Endothelial cell of umbilical vein (primary cell): ENCODE results near the gene SRSF1. TPM values are rescaled to one million over a fixed set of nuclear protein-coding genes. Genes with fewer than 3 reads are reported as not detected.

ENCODE experiments used
- BruUV-seq: library from RNA; stranded (reverse); fragments of 400-500 nt; replicated peaks from 2 replicates; lab custom pipeline; 2021; lab: Mats Ljungman, UMichigan
- CTCF ChIA-PET: fragments of 300-600, 350-600 bp; sonication (Branson Sonifier 250); formaldehyde crosslinking; loops from one replicate; lab custom pipeline; 2021; ENCODE audit warnings: antibody characterized with exemption, inconsistent platforms; lab: Charles Lee
- POLR2A ChIA-PET: fragments of 300-600, 350-600 bp; sonication (Branson Sonifier 250); formaldehyde crosslinking; loops from one replicate; lab custom pipeline; 2021; ENCODE audit warnings: antibody characterized with exemption, inconsistent platforms; lab: Charles Lee
- DNase-seq: peaks from one replicate; pipeline ENCODE4 v3.0.0-alpha.2; 2011; ENCODE audit warnings: low read depth, low spot score
- FAIRE-seq: peaks from 2 replicates; lab custom pipeline; 2011; peaks lifted over from hg19 to GRCh38; lab: Jason Lieb, UNC
- H2AFZ ChIP-seq: 2 replicates; pipeline ENCODE4 v1.6.0; 2012; ENCODE audit warnings: low read depth, low read length, control low read depth, inconsistent platforms
- H3K27ac ChIP-seq: 2 replicates; pipeline ENCODE4 v1.5.1; 2011; ENCODE audit warnings: low read depth, mild to moderate bottlenecking, control low read depth, low read length, moderate library complexity; ENCODE audit not compliant: insufficient read depth
- H3K27me3 ChIP-seq, 2 experiments: 2 replicates each; pipeline versions ENCODE4 v1.6.0 to v1.6.1; 2011; ENCODE audit warnings: low read length in 2 of 2, mixed read lengths in 1 of 2; ENCODE audit not compliant: control insufficient read depth in 2 of 2, insufficient read depth in 2 of 2
- H3K36me3 ChIP-seq, 2 experiments: 2 replicates in 1 of 2; 3 replicates in 1 of 2; pipeline ENCODE4 v1.5.1; 2011; ENCODE audit warnings: low read length in 2 of 2, mild to moderate bottlenecking in 1 of 2, moderate library complexity in 1 of 2; ENCODE audit not compliant: control insufficient read depth in 2 of 2, insufficient read depth in 2 of 2; ENCODE audit errors: extremely low read depth in 1 of 2
- H3K4me1 ChIP-seq: 3 replicates; pipeline ENCODE4 v1.5.1; 2011; ENCODE audit warnings: mild to moderate bottlenecking, low read length; ENCODE audit not compliant: control insufficient read depth, insufficient read depth; ENCODE audit errors: extremely low read depth
- H3K4me2 ChIP-seq: 2 replicates; pipeline ENCODE4 v1.6.1; 2011; ENCODE audit warnings: low read length, control low read depth, mixed read lengths; ENCODE audit not compliant: insufficient read depth
- H3K4me3 ChIP-seq, 3 experiments: fragments of 200-600 bp in 1 of 3; sonication (generic), shearing (Covaris generic) in 1 of 3; replicated peaks in 1 of 3; 2 replicates each; pipeline ENCODE4 v1.5.1; 2011 to 2016; ENCODE audit warnings: control low read depth in 3 of 3, low read length in 3 of 3, mild to moderate bottlenecking in 2 of 3, inconsistent platforms in 1 of 3, low read depth in 1 of 3, moderate library complexity in 1 of 3; ENCODE audit not compliant: insufficient read depth in 1 of 3
- H3K79me2 ChIP-seq: 2 replicates; pipeline ENCODE4 v1.6.0; 2012; ENCODE audit warnings: low read length, inconsistent platforms; ENCODE audit not compliant: control insufficient read depth, insufficient read depth
- H3K9ac ChIP-seq: replicated peaks from 2 replicates; pipeline ENCODE3; 2011; ENCODE audit warnings: low read length, control low read depth; ENCODE audit not compliant: insufficient read depth; ENCODE audit errors: extremely low read depth
- H3K9me1 ChIP-seq: replicated peaks from 3 replicates; pipeline ENCODE4 v1.6.0; 2011; ENCODE audit warnings: mild to moderate bottlenecking, low read length; ENCODE audit not compliant: control insufficient read depth, insufficient read depth; ENCODE audit errors: extremely low read depth
- H3K9me3 ChIP-seq: replicated peaks from 2 replicates; pipeline ENCODE4 v1.5.1; 2012; ENCODE audit warnings: low read length, inconsistent platforms; ENCODE audit not compliant: control insufficient read depth, insufficient read depth
- H4K20me1 ChIP-seq: replicated peaks from 2 replicates; pipeline ENCODE3; 2011; ENCODE audit warnings: mild to moderate bottlenecking, low read length; ENCODE audit not compliant: control insufficient read depth, insufficient read depth; ENCODE audit errors: extremely low read depth
- EZH2 ChIP-seq: IDR thresholded peaks from 2 replicates; pipeline ENCODE4 v1.6.1; 2012; ENCODE audit warnings: borderline replicate concordance, low read depth, mild to moderate bottlenecking, moderate library complexity, low read length, inconsistent platforms; ENCODE audit not compliant: severe bottlenecking
- FOS ChIP-seq: IDR thresholded peaks from 2 replicates; pipeline ENCODE4 v1.6.1; 2011; ENCODE audit warnings: mild to moderate bottlenecking, low read length, moderate library complexity, borderline replicate concordance; ENCODE audit not compliant: insufficient read depth
- GATA2 ChIP-seq: IDR thresholded peaks from 2 replicates; pipeline ENCODE4 v1.7.0; 2011; ENCODE audit warnings: low read depth, mild to moderate bottlenecking, moderate library complexity, mixed read lengths, low read length; ENCODE audit not compliant: insufficient read length, insufficient read depth
- JUN ChIP-seq: IDR thresholded peaks from 2 replicates; pipeline ENCODE4 v1.6.1; 2011; ENCODE audit warnings: borderline replicate concordance, low read depth; ENCODE audit not compliant: insufficient read length, insufficient read depth
- MAX ChIP-seq: IDR thresholded peaks from 2 replicates; pipeline ENCODE4 v1.6.1; 2011; ENCODE audit not compliant: insufficient read depth, insufficient read length
- MYC ChIP-seq: IDR thresholded peaks from one replicate; pipeline ENCODE4 v1.6.1; 2011; ENCODE audit warnings: mild to moderate bottlenecking, low read depth, low read length
- POLR2A ChIP-seq: IDR thresholded peaks from 2 replicates; pipeline ENCODE4 v1.6.1; 2012; ENCODE audit warnings: low read depth, mild to moderate bottlenecking, control low read depth, low read length
- POLR2AphosphoS5 ChIP-seq: IDR thresholded peaks from 2 replicates; pipeline ENCODE4 v1.6.1; 2012; ENCODE audit warnings: low read depth, mild to moderate bottlenecking, control low read depth, low read length, moderate library complexity; ENCODE audit not compliant: insufficient read depth
- dilution Hi-C: fragments of 300-500 bp; cut with MboI; formaldehyde crosslinking; loops from one replicate; pipeline ENCODE4 v1.15.0; 2019; ENCODE audit warnings: low sequenced_read_pairs; ENCODE audit not compliant: extremely low pct_ligation_motif_present
- intact Hi-C: fragments of 100-400 bp; cut with micrococcal nuclease; formaldehyde crosslinking; loops from one replicate; pipeline ENCODE4 v1.10.0; 2022
- polyA plus RNA-seq, 4 experiments: library from polyadenylated mRNA; depleted of rRNA in 3 of 4; stranded (reverse) in 3 of 4; unstranded in 1 of 4; fragments of >200 nt; gene quantifications; 2 replicates each; pipeline versions ENCODE4 v1.2.1 to v1.2.3, GENCODE V29; 2011 to 2012; ENCODE audit warnings: missing spikeins in 1 of 4
- total RNA-seq: library from RNA; stranded (reverse); gene quantifications from 2 replicates; pipeline ENCODE4 v1.2.3, GENCODE V29; 2021
- TF ChIP-seq, protein P1 (sequence below), 2 donors: IDR thresholded peaks; 1 replicate in 1 of 2; 2 replicates in 1 of 2; pipeline ENCODE4 v1.5.1; 2011; ENCODE audit warnings: low read length in 2 of 2, mild to moderate bottlenecking in 2 of 2, moderate library complexity in 2 of 2, control low read depth in 1 of 2, inconsistent platforms in 1 of 2, low read depth in 1 of 2; ENCODE audit not compliant: insufficient read depth in 1 of 2; ENCODE audit errors: extremely low read depth in 1 of 2

The SRSF1 gene
- total and polyA plus RNA-seq, 2 donors (not counting 3 experiments of a cell fraction or from before 2014, with no cell fraction given), result 133 to 316 TPM

- intact Hi-C loops, result no loop called here
- ChIA-PET CTCF (interaction anchor here (0.8 to 4.2 kb wide), 5 partner anchors 11 to 87 kb away, joined by 3 to 16 read pairs (median 3); partner anchors contain the start of gene CUEDC1), POLR2A (no interaction called here)
- H3K79me2 ChIP-seq, result no peaks in the 10 kb centered on the region
- no peaks in the 10 kb centered on the region for H3K9me1 ChIP-seq
- no peak overlapping the region for H3K4me3 ChIP-seq
- no peak overlapping the region for H3K9ac ChIP-seq
- no peak overlapping the region for H3K27ac ChIP-seq
- H3K9me3 ChIP-seq, result no peaks in the 10 kb centered on the region
- no peaks in the 10 kb centered on the region for H3K36me3 ChIP-seq
- no TSS peak for BruUV-seq
- H3K27me3 ChIP-seq, result no peaks in the 10 kb centered on the region
- peaks cover 6% of the 10 kb centered on the region for H3K4me1 ChIP-seq
- no peak overlapping the region for H2AFZ ChIP-seq
- FAIRE-seq (no peak), DNase-seq (no peak)
- no peaks in the 10 kb centered on the region for H4K20me1 ChIP-seq
- H3K4me2 ChIP-seq, result no peak overlapping the region
- TF ChIP-seq EZH2 (no peak), FOS (no peak), GATA2 (no peak), POLR2AphosphoS5 (no peak), MYC (no peak), POLR2A (no peak), JUN (no peak), MAX (no peak)
- TF ChIP-seq, protein P1, sequence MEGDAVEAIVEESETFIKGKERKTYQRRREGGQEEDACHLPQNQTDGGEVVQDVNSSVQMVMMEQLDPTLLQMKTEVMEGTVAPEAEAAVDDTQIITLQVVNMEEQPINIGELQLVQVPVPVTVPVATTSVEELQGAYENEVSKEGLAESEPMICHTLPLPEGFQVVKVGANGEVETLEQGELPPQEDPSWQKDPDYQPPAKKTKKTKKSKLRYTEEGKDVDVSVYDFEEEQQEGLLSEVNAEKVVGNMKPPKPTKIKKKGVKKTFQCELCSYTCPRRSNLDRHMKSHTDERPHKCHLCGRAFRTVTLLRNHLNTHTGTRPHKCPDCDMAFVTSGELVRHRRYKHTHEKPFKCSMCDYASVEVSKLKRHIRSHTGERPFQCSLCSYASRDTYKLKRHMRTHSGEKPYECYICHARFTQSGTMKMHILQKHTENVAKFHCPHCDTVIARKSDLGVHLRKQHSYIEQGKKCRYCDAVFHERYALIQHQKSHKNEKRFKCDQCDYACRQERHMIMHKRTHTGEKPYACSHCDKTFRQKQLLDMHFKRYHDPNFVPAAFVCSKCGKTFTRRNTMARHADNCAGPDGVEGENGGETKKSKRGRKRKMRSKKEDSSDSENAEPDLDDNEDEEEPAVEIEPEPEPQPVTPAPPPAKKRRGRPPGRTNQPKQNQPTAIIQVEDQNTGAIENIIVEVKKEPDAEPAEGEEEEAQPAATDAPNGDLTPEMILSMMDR (IDR thresholded peaks at IDR 0.05; ENCODE audit: extremely low read depth in 1 of 2, insufficient read depth in 1 of 2, low read depth in 1 of 2, low read length in 2 of 2), result no peak
- dilution Hi-C loops, result no loop called here
Observed at GRCh38 chr17:57966246-57966645, 40.8 kb downstream of the SRSF1 start.
